ENCODE data around the gene NRROS.

Gene NRROS

GRCh38 chr3:196689941-196690660, 50.6 kb downstream of the NRROS start:
- DNase-seq: no peak

DNA sequence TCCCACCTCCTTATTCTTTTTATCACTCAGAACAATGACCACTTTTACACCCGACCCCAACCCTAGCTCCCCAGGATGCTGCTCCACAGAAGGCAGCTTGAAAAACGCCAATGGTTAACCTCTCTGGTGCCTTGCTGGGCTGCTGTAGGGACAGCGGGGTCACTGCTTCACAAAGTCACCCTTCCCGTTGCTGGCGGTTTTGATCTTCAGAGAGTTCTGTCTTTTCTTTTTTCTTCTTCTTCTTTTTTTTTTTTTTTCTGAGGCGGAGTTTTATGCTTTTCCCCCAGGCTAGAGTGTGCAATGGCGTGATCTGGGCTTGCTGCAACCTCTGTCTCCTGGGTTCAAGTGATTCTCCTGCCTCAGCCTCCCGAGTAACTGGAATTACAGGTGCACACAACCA, 51.9 kb downstream of the NRROS start:
- DNase-seq: no peak

- no peak for DNase-seq
Measured at GRCh38 chr3:196694202-196694638, 54.7 kb downstream of the NRROS start.

DNA sequence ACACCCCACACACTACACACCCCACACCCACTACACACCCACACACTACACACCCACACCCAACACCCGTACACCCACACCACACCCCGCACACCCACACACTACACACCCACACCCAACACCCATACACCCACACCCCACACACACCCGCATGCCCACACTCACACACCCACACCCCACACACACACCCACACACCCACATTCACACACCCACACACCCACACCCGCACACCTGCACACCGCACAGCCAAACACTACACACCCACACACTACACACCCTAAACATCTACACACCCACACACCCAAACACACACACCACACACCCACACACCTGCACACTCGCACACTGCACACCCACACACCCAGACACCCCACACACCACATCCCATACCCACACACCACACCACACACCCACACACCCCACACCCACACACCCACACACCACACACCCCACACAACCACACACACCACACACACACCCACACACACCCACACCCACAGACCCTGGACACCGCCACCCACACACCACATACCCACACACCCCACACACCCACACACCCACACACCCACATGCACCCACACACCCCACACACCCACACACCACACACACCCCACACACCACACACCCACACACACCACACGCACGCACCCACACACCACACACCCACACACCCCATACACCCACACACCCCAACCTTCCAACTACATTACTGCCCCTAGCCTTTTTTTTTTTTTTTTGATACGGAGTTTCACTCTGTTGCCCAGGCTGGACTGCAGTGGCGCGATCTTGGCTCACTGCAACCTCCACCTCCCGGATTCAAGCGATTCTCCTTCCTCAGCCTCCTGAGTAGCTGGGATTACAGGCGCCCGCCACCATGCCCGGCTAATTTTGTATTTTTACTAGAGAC, 55.7 kb downstream of the NRROS start:
- no peak for DNase-seq

GRCh38 chr3:196695849-196696226, 56.3 kb downstream of the NRROS start:
- DNase-seq: no peak

- no peak for DNase-seq
Measured at GRCh38 chr3:196697270-196697669, 57.8 kb downstream of the NRROS start.

DNA sequence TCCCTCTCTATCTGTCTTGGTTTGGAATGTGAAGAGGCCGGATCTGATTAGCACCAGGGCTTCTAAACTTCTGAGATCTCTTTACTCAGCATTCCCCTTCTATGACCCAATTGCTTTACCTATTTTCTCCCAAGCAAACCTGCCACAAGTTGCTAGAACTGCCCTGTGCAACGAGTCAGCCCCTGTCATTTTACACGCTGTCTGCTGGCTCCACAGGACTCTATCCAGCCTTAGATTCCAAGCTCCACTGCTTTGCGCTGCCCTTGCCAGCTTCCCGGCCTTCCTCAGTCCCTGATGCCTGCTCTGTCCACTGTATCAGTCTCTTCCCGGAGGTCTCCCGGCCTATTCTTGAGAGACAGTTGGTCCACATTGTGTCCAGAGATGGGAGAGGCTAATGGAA, 60.3 kb downstream of the NRROS start:
- DNase-seq: no peak

- no peak for DNase-seq
Measured at GRCh38 chr3:196700801-196701200, 61.3 kb downstream of the NRROS start.

DNA sequence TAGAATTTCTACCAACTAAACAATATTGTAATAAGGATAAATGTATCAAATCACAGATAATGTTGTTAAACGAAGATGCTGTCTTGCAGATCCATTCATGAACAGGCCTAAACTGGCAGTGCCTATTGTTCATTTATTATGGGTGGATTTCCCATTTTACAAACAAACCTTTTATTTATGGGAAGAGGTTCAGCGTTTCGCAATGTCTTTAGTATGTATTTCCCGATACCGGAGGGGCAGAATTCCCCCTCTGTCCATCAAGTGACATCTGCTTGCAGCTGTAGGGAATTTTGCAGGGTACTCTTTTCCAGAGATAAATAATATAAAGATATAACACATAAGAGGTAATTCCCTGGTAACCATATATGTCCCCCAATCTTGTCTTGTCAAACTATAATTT, 66.8 kb downstream of the NRROS start:
- DNase-seq: no peak

GRCh38 chr3:196706731-196707130, 67.2 kb downstream of the NRROS start:
- no peak for DNase-seq

- no peak for DNase-seq
Measured at GRCh38 chr3:196707566-196707965, 68.1 kb downstream of the NRROS start.

DNA sequence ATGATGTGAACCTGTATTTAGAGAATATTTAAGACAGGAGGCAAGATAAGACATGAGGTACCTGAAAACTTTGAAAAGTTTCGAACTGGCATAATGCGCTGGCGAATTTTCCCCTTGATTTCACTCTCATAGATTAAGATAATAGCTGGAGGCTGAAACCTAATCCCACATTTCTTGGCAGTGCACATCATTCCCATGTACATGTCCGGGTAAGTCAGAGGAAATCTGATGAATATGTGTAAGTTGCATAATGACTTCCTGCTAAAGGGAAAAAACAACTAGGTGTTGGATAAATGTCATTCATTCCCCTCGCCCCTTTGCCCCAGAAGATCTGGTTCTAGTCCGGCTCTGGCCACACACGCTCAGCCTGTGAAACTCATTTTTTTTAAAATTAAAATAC, 69.0 kb downstream of the NRROS start:
- no peak for DNase-seq
